GM18519 (cell line): ENCODE data around the gene C17orf113.

Experiments
- ATAC-seq: cut with Tn5 transposase; IDR thresholded peaks from one replicate; pipeline ENCODE4 v1.9.1; 2021; ENCODE audit warnings: mild to moderate bottlenecking, moderate library complexity; ENCODE audit not compliant: unreplicated experiment, low FRiP score

Gene C17orf113

GRCh38 chr17:42050393-42051012 lies at the start of gene C17orf113:
TSS of gene C17orf113 (minus strand) at chr17:42050601. CDS start at chr17:42043376, 7,225 bp downstream.
- no peak for ATAC-seq

GRCh38 chr17:42098730-42099399 lies 48.5 kb upstream of the C17orf113 start:
- ATAC-seq, result no peak

GRCh38 chr17:42097691-42098631 lies 47.6 kb upstream of the C17orf113 start, which contains the start of gene ZNF385C:
TSS of gene ZNF385C (minus strand) at chr17:42098473. CDS start at chr17:42063056, 35,417 bp downstream.
- no peak for ATAC-seq

- no peak for ATAC-seq
These were observed 46.1 kb upstream of the C17orf113 start for GRCh38 chr17:42096360-42097111.

GRCh38 chr17:42094375-42095069 lies 44.1 kb upstream of the C17orf113 start:
- ATAC-seq, result no peak

- no peak for ATAC-seq
These were observed 42.5 kb upstream of the C17orf113 start for GRCh38 chr17:42092939-42093338.

- no peak for ATAC-seq
These were observed 40.8 kb upstream of the C17orf113 start for GRCh38 chr17:42090964-42091790.

- no peak for ATAC-seq
These were observed 38.3 kb upstream of the C17orf113 start for GRCh38 chr17:42088736-42089135.

GRCh38 chr17:42087736-42088705 lies 37.6 kb upstream of the C17orf113 start:
- ATAC-seq, result no peak

GRCh38 chr17:42087042-42087701 lies 36.8 kb upstream of the C17orf113 start:
- ATAC-seq, result no peak

GRCh38 chr17:42081516-42082129 lies 31.2 kb upstream of the C17orf113 start:
- ATAC-seq, result no peak

- ATAC-seq, result no peak
These were observed 29.1 kb upstream of the C17orf113 start for GRCh38 chr17:42079541-42079940.

GRCh38 chr17:42078396-42079043 lies 28.1 kb upstream of the C17orf113 start:
- no peak for ATAC-seq

GRCh38 chr17:42077755-42078154 lies 27.4 kb upstream of the C17orf113 start:
- no peak for ATAC-seq

- no peak for ATAC-seq
These were observed 26.6 kb upstream of the C17orf113 start for GRCh38 chr17:42076797-42077559.

GRCh38 chr17:42075789-42076188 lies 25.4 kb upstream of the C17orf113 start:
- no peak for ATAC-seq
